ENCODE results near the gene SERPINE1. TPM values are rescaled to one million over a fixed set of nuclear protein-coding genes. Genes with fewer than 3 reads are reported as not detected.
A peak's percentile ranks its signal among the peaks of the same experiment; 100 is the strongest.
"Not testable (repeated sequence)": the region's sequence is repeated elsewhere in the genome, so short reads cannot be mapped to it uniquely, and the experiment has no call there.

SERPINE1 gene
- total RNA-seq, 1 donor from 2014 or later = 1.5 TPM

- H3K4me1 Mint-ChIP-seq (ENCODE audit: unreplicated experiment) = peaks cover 4% of the 10 kb centered on the region
- peak overlapping the region; percentile 82 for H3K27ac Mint-ChIP-seq
- H3K36me3 Mint-ChIP-seq = no peaks in the 10 kb centered on the region
- peaks cover 8% of the 10 kb centered on the region for H3K27me3 Mint-ChIP-seq
- H3K4me3 Mint-ChIP-seq = no peak overlapping the region
- no peak for DNase-seq (ENCODE audit: extremely low spot score, unreplicated experiment)
- no peaks in the 10 kb centered on the region for H3K9me3 Mint-ChIP-seq
- no peak for TF ChIP-seq CTCF (conservative IDR thresholded peaks at IDR 0.05)
These were observed 26.7 kb upstream of the SERPINE1 start for GRCh38 chr7:101099969-101100781.

GRCh38 chr7:101100858-101101847 is 25.8 kb upstream of the SERPINE1 start:
- DNase-seq (ENCODE audit: extremely low spot score, unreplicated experiment) = no peak
- Mint-ChIP-seq H3K27ac (peak overlapping the region; percentile 82), H3K36me3 (no peaks in the 10 kb centered on the region), H3K27me3 (peaks cover 4% of the 10 kb centered on the region), H3K4me1 (ENCODE audit: unreplicated experiment) (peaks cover 4% of the 10 kb centered on the region), H3K4me3 (no peak overlapping the region), H3K9me3 (no peaks in the 10 kb centered on the region)
- no peak for TF ChIP-seq CTCF (conservative IDR thresholded peaks at IDR 0.05)

GRCh38 chr7:101102026-101102425 is 24.9 kb upstream of the SERPINE1 start:
- no peak for TF ChIP-seq CTCF (conservative IDR thresholded peaks at IDR 0.05)
- DNase-seq (ENCODE audit: extremely low spot score, unreplicated experiment) = no peak
- Mint-ChIP-seq H3K27me3 (peaks cover 3% of the 10 kb centered on the region), H3K9me3 (no peaks in the 10 kb centered on the region), H3K27ac (no peak overlapping the region), H3K36me3 (no peaks in the 10 kb centered on the region), H3K4me1 (ENCODE audit: unreplicated experiment) (peaks cover 4% of the 10 kb centered on the region), H3K4me3 (no peak overlapping the region)

- H3K9me3 Mint-ChIP-seq; H3K27me3 Mint-ChIP-seq; H3K4me3 Mint-ChIP-seq; H3K4me1 Mint-ChIP-seq (ENCODE audit: unreplicated experiment); DNase-seq (ENCODE audit: extremely low spot score, unreplicated experiment); H3K27ac Mint-ChIP-seq; H3K36me3 Mint-ChIP-seq: not testable (repeated sequence)
These were observed 23.2 kb upstream of the SERPINE1 start for GRCh38 chr7:101103701-101104100.

- Mint-ChIP-seq H3K9me3 (no peaks in the 10 kb centered on the region), H3K4me1 (ENCODE audit: unreplicated experiment) (peaks cover 4% of the 10 kb centered on the region), H3K36me3 (no peaks in the 10 kb centered on the region), H3K4me3 (no peak overlapping the region), H3K27me3 (peaks cover 5% of the 10 kb centered on the region), H3K27ac (no peak overlapping the region)
- DNase-seq (ENCODE audit: extremely low spot score, unreplicated experiment) = no peak
- TF ChIP-seq CTCF (conservative IDR thresholded peaks at IDR 0.05) = no peak
These were observed 22.7 kb upstream of the SERPINE1 start for GRCh38 chr7:101104193-101104713.

Data from type B pancreatic cell (in vitro differentiated cells).